Neural progenitor cell (in vitro differentiated cells): ENCODE measurements around the gene ZSCAN21.

Experiments used
- EZH2 ChIP-seq: fragments of 200-600 bp; sonication (generic); IDR thresholded peaks from 2 replicates; pipeline ENCODE4 v1.6.1; 2017; ENCODE audit warnings: antibody characterized with exemption, mild to moderate bottlenecking, moderate library complexity
- EZH2phosphoT487 ChIP-seq: fragments of 200-600 bp; sonication (generic); IDR thresholded peaks from 2 replicates; pipeline ENCODE4 v1.6.1; 2017; ENCODE audit warnings: antibody characterized with exemption
- TF ChIP-seq, protein P1 (sequence below): fragments of 200-600 bp; sonication (generic); IDR thresholded peaks from 2 replicates; pipeline ENCODE4 v1.5.1; 2017; ENCODE audit warnings: antibody characterized with exemption, mild to moderate bottlenecking

DNA sequence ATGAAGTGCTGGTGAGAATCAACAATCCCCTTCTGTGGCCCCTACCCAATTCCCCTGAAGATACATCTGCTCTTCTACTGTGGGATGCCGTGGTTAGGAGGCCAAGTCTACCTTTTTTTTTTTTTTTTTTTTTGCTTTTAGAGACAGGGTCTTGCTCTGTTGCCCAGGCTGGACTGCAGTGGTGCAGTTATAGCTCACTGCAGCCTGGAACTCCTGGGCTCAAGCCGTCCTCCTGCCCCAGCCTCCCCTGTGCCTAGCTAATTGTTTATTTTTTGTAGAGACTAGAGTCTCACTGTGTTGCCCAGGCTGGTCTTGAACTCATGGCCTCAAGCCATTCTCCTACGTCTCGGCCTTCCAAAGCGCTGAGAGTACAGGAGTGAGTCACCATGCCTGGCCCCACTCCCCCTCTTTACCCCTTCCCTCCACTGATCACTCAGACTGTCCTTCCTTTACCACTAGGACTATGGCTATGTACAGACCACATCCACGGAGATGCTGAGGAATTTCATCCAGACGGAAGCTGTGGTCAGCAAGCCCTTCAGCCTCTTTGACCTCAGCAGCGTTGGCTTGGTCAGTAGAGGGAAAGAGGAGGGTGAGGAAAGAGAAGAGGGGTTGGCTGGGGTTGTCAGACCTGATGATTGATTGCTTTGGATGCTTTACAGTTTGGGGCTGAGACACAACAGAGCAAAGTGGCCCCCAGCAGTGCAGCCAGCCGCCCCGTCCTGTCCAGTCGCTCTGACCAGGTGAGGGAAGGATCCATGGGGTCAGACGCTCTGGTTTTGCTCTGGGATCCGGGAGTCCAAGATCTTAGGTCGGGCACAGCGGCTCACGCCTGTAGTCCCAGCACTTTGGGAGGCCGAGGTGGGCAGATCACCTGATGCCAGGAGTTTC, 53.6 kb downstream of the ZSCAN21 start:
- TF ChIP-seq, protein P1, sequence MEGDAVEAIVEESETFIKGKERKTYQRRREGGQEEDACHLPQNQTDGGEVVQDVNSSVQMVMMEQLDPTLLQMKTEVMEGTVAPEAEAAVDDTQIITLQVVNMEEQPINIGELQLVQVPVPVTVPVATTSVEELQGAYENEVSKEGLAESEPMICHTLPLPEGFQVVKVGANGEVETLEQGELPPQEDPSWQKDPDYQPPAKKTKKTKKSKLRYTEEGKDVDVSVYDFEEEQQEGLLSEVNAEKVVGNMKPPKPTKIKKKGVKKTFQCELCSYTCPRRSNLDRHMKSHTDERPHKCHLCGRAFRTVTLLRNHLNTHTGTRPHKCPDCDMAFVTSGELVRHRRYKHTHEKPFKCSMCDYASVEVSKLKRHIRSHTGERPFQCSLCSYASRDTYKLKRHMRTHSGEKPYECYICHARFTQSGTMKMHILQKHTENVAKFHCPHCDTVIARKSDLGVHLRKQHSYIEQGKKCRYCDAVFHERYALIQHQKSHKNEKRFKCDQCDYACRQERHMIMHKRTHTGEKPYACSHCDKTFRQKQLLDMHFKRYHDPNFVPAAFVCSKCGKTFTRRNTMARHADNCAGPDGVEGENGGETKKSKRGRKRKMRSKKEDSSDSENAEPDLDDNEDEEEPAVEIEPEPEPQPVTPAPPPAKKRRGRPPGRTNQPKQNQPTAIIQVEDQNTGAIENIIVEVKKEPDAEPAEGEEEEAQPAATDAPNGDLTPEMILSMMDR, result no peak
- TF ChIP-seq EZH2phosphoT487, result no peak
- TF ChIP-seq EZH2, result no peak
